ENCODE measurements around the gene COPZ1. TPM values are rescaled to one million over a fixed set of nuclear protein-coding genes. Genes with fewer than 3 reads are reported as not detected.

Gene COPZ1
- total and polyA plus RNA-seq, 9 of the 15 experiments (the other 6 are each of a cell fraction or from before 2014, with no cell fraction given), result 137 to 487 (median 233) TPM

- no peak for TF ChIP-seq E2F6 (IDR thresholded peaks at IDR 0.05; ENCODE audit: borderline replicate concordance in 1 of 2, extremely low read depth in 1 of 2, insufficient read depth in 1 of 2, insufficient read length in 1 of 2, low read depth in 1 of 2, low read length in 1 of 2, poor library complexity in 1 of 2, severe bottlenecking in 1 of 2)
- no peak for TF ChIP-seq ATF6 (CRISPR knock-in tag; IDR thresholded peaks at IDR 0.05)
- no peak for TF ChIP-seq ETS2 (tag; IDR thresholded peaks at IDR 0.05; ENCODE audit: borderline replicate concordance, poor library complexity, severe bottlenecking)
- no peak for TF ChIP-seq ZNF24 (IDR thresholded peaks at IDR 0.05)
- no peak for TF ChIP-seq BDP1 (IDR thresholded peaks at IDR 0.05; ENCODE audit: insufficient read depth, insufficient read length)
- TF ChIP-seq CBX2 (IDR thresholded peaks at IDR 0.05; ENCODE audit: insufficient read depth, low read length, poor library complexity, severe bottlenecking), result no peak
- TF ChIP-seq ZNF143 (CRISPR knock-in tag; IDR thresholded peaks at IDR 0.05), result no peak
- TF ChIP-seq POLR2G (IDR thresholded peaks at IDR 0.05; ENCODE audit: low read depth, low read length), result peak; percentile 44
- no peak for TF ChIP-seq THRA (IDR thresholded peaks at IDR 0.05)
Measured at GRCh38 chr12:54282949-54283593, 41.9 kb upstream of the COPZ1 start (continued).
